ENCODE measurements around the gene CD3E.

The CD3E gene

GRCh38 chr11:118282606-118283005 is 21.9 kb upstream of the CD3E start:
- Histone ChIP-seq H3K36me3 (replicated peaks; ENCODE audit: insufficient read depth, low read length) (no peaks in the 10 kb centered on the region), H3K27ac (ENCODE audit: low read length) (no peak overlapping the region), H3K9me2 (replicated peaks; ENCODE audit: insufficient read depth, low read length) (no peaks in the 10 kb centered on the region), H2AFZ (ENCODE audit: low read length) (no peak overlapping the region), H3F3A (ENCODE audit: insufficient read depth, low read length) (no peaks in the 10 kb centered on the region), H3K4me3 (ENCODE audit: low read length) (no peak overlapping the region), H3K4me1 (ENCODE audit: low read length) (peaks cover 10% of the 10 kb centered on the region), H3K9ac (ENCODE audit: low read length) (no peak overlapping the region), H3K27me3 (replicated peaks; ENCODE audit: insufficient read depth, low read length) (no peaks in the 10 kb centered on the region), H4K20me1 (ENCODE audit: insufficient read depth, low read length) (no peaks in the 10 kb centered on the region), H3K4me2 (ENCODE audit: low read depth, low read length) (no peak overlapping the region), H3K79me2 (ENCODE audit: low read length) (no peaks in the 10 kb centered on the region), H3K9me3 (replicated peaks; ENCODE audit: insufficient read depth, low read length) (no peaks in the 10 kb centered on the region)
- DNase-seq: no peak
- TF ChIP-seq EZH2phosphoT487 (IDR thresholded peaks at IDR 0.05; ENCODE audit: low read length): no peak
- TF ChIP-seq CTCF (IDR thresholded peaks at IDR 0.05; ENCODE audit: low read length): no peak
- TF ChIP-seq EZH2 (optimal IDR thresholded peaks at IDR 0.05; ENCODE audit: low read depth, low read length): no peak

DNA sequence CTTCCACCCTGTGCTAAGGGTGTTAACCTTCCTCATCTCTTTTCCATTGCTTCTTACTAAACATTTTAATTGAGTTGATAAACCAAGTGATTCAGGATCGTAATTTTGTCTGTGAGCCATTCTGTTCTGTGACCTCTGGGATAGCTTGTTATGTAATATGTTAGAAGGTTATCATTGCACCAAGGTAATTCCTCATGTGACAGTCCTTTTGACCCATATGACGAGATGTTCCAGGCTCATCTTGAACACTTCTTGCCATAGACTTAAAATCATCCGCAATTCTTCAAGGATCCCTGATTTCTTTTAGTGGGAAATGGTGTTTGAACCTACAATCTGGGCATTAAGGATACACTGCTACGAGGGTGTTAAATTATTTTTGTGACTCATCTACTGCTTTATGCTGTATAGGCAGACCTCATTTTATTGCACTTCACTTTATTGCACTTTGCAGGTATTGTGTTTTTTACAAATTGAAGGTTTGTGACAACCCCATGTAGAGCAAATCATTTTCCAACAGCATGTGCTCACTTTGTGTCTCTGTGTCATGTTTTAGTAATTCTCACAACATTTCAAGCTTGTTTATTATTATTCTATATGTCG is 21.4 kb upstream of the CD3E start:
- Histone ChIP-seq H3K36me3 (replicated peaks; ENCODE audit: insufficient read depth, low read length) (no peaks in the 10 kb centered on the region), H3K9me2 (replicated peaks; ENCODE audit: insufficient read depth, low read length) (no peaks in the 10 kb centered on the region), H3K9me3 (replicated peaks; ENCODE audit: insufficient read depth, low read length) (no peaks in the 10 kb centered on the region), H3K27ac (ENCODE audit: low read length) (no peak overlapping the region), H2AFZ (ENCODE audit: low read length) (no peak overlapping the region), H3K79me2 (ENCODE audit: low read length) (no peaks in the 10 kb centered on the region), H3K4me1 (ENCODE audit: low read length) (peaks cover 10% of the 10 kb centered on the region), H3F3A (ENCODE audit: insufficient read depth, low read length) (no peaks in the 10 kb centered on the region), H3K4me3 (ENCODE audit: low read length) (no peak overlapping the region), H4K20me1 (ENCODE audit: insufficient read depth, low read length) (no peaks in the 10 kb centered on the region), H3K9ac (ENCODE audit: low read length) (no peak overlapping the region), H3K27me3 (replicated peaks; ENCODE audit: insufficient read depth, low read length) (no peaks in the 10 kb centered on the region), H3K4me2 (ENCODE audit: low read depth, low read length) (no peak overlapping the region)
- TF ChIP-seq EZH2 (optimal IDR thresholded peaks at IDR 0.05; ENCODE audit: low read depth, low read length) (no peak), CTCF (IDR thresholded peaks at IDR 0.05; ENCODE audit: low read length) (no peak), EZH2phosphoT487 (IDR thresholded peaks at IDR 0.05; ENCODE audit: low read length) (no peak)
- no peak for DNase-seq

GRCh38 chr11:118283756-118284350 is 20.7 kb upstream of the CD3E start:
- no peaks in the 10 kb centered on the region for H3F3A ChIP-seq (ENCODE audit: insufficient read depth, low read length)
- no peak for DNase-seq
- H4K20me1 ChIP-seq (ENCODE audit: insufficient read depth, low read length): no peaks in the 10 kb centered on the region
- H3K4me1 ChIP-seq (ENCODE audit: low read length): peaks cover 10% of the 10 kb centered on the region
- H3K36me3 ChIP-seq (replicated peaks; ENCODE audit: insufficient read depth, low read length): no peaks in the 10 kb centered on the region
- H3K9me3 ChIP-seq (replicated peaks; ENCODE audit: insufficient read depth, low read length): no peaks in the 10 kb centered on the region
- no peak overlapping the region for H3K4me2 ChIP-seq (ENCODE audit: low read depth, low read length)
- H3K27me3 ChIP-seq (replicated peaks; ENCODE audit: insufficient read depth, low read length): no peaks in the 10 kb centered on the region
- no peaks in the 10 kb centered on the region for H3K79me2 ChIP-seq (ENCODE audit: low read length)
- no peak overlapping the region for H3K9ac ChIP-seq (ENCODE audit: low read length)
- no peak overlapping the region for H2AFZ ChIP-seq (ENCODE audit: low read length)
- H3K27ac ChIP-seq (ENCODE audit: low read length): no peak overlapping the region
- H3K4me3 ChIP-seq (ENCODE audit: low read length): no peak overlapping the region
- TF ChIP-seq EZH2phosphoT487 (IDR thresholded peaks at IDR 0.05; ENCODE audit: low read length) (no peak), EZH2 (optimal IDR thresholded peaks at IDR 0.05; ENCODE audit: low read depth, low read length) (no peak), CTCF (IDR thresholded peaks at IDR 0.05; ENCODE audit: low read length) (no peak)
- H3K9me2 ChIP-seq (replicated peaks; ENCODE audit: insufficient read depth, low read length): no peaks in the 10 kb centered on the region
